Kidney glomerular epithelial cell (primary cell): ENCODE data around the gene UBAP2L.
"Not testable (repeated sequence)": the region's sequence is repeated elsewhere in the genome, so short reads cannot be mapped to it uniquely, and the experiment has no call there.

ENCODE experiments used
- DNase-seq: peaks from one replicate; lab custom pipeline; 2025; lab: John Stamatoyannopoulos, UW

The UBAP2L gene

DNA sequence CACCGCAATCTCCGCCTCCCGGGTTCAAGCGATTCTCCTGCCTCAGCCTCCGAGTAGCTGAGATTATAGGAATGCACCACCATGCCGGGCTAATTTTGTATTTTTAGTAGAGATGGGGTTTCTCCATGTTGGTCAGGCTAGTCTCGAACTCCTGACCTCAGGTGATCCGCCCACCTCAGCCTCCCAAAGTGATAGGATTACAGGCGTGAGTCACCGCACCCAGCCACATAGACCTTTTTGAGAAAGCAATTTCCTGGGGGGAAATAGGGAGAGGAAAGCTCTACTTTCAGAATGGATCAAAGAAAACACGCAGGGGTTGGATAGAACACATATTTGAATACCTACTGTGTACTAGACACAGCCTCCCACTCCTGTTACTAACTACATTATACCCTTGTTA, 15.0 kb upstream of the UBAP2L start:
- DNase-seq: not testable (repeated sequence)

DNA sequence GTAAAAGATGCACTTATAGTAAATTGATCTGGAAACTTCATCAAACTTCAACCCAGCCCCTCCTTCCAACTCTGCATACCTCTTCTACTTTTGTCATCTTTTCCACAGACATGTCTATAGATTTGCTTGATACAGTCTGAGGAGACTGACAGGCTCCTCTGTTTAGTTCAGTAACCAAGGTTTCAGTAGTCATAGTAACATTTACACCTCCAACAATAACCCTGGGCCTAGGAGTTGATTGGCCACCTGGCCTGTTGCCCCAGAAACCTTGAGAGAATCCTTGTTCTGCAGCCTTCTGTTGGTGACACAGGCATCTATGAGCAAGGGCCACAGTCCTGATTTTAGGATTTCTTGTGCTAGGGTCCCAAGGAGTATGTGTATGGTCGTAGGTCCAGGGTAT, 14.6 kb upstream of the UBAP2L start, which contains the start of gene CFAP141:
Gene CFAP141 (minus strand): TSS at position 138 of the 400 bp plus-strand sequence. CDS start 26 bp downstream, at position 112.
- no peak for DNase-seq

GRCh38 chr1:154207262-154207661, 13.5 kb upstream of the UBAP2L start:
- no peak for DNase-seq

GRCh38 chr1:154208677-154209388, 11.9 kb upstream of the UBAP2L start:
- DNase-seq: no peak

GRCh38 chr1:154212083-154212482, 8.7 kb upstream of the UBAP2L start:
- DNase-seq: no peak

GRCh38 chr1:154213274-154213673, 7.5 kb upstream of the UBAP2L start:
- DNase-seq: peak; percentile 57

GRCh38 chr1:154218545-154218944, 2.2 kb upstream of the UBAP2L start:
- DNase-seq: no peak

GRCh38 chr1:154219541-154219940, 1.2 kb upstream of the UBAP2L start:
- peak; percentile 11 for DNase-seq

DNA sequence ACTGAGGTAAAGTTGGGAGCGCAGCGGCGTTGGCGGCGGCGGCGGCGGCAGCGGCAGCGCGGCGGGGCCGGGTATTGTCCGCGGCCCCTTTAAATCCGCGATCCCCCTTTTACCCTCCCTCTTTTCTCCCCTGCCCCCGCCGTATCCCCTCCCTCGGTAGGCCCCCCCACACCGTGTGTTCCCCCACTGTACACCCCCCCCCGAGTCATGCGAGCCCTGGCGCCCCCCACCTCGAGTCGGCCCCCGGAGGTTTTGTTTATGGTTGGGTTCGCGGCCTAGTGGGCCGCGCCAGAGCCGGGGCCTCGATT, 169 bp downstream of the UBAP2L start:
- no peak for DNase-seq

DNA sequence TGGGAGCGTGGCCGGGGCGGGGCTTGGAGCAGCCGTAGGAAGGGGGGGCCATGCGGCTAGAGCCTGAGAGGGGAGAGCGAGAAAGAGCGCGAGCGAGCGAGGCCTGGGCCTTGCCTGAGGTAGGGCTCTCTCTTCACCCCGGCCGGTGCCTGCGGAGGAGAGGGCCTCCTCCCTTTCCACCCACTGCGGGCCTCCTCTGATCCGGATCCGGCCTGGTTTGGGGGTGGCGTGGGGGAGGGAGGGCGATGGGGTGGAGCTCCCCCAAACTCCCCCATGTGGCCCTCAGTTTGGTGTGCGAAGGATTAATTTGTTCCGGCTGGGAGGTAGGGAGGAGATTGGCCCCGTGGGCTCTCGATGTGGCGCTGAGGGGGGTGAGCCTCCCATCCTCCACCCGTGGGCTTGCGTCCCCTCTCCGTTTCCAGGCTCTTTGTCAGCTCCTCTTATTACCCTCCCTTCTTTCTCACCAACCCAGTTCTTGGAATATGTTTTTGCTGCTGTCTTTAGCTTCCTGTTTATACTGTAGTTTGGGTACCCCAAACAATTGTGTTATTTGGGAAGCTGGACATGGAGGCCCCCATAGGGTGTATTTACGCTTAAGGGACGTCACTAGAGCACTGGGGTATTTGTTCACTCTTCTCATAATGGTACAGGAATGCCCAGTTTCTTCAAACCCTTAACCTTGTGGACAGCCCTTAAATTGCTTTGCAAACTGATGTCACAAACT, 685 bp downstream of the UBAP2L start:
- DNase-seq: no peak

- DNase-seq: no peak
These were observed 1.8 kb downstream of the UBAP2L start for GRCh38 chr1:154222518-154222917.

- DNase-seq: no peak
These were observed 2.2 kb downstream of the UBAP2L start for GRCh38 chr1:154222918-154223317.

GRCh38 chr1:154223621-154224020, 2.9 kb downstream of the UBAP2L start:
- no peak for DNase-seq

- no peak for DNase-seq
These were observed 4.6 kb downstream of the UBAP2L start for GRCh38 chr1:154225370-154225769.

- not testable (repeated sequence) for DNase-seq
These were observed 10.4 kb downstream of the UBAP2L start for GRCh38 chr1:154231112-154231511.

- DNase-seq: not testable (repeated sequence)
These were observed 12.4 kb downstream of the UBAP2L start for GRCh38 chr1:154233127-154233526.

DNA sequence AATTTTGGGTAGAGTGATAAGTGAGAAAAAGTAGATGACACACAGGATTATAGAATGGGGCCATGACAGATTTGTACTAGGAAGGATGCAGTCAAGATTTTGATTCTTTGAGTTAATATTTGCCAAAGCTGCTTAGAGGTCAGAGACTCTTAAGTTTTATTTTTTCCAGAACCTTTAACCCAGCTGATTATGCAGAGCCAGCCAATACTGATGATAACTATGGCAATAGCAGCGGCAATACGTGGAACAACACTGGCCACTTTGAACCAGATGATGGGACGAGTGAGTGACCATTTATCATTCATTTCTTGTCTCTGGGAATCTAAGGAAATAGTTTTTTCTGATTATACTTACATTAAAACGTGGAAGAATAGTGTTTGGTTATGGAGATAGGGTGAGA, 16.1 kb downstream of the UBAP2L start:
- no peak for DNase-seq

DNA sequence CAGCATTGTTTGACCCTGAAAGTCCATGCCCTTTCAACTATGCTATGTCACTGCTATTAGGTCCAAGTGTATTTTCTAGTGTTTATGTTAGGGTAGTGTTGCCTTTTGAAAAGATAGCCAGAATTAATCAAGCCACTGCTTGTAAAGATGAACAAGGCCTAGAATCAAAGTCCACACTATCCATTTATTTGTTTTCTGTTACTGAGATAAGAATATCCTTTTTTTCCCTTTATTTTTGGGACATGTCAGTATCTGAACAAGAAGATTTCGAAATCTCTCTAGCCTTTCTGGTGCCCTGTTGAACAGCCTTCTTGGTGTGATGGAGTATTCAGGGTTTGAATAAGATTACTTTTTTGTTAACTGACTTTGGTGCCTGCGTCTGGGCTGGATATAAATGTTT, 16.7 kb downstream of the UBAP2L start:
- no peak for DNase-seq

DNA sequence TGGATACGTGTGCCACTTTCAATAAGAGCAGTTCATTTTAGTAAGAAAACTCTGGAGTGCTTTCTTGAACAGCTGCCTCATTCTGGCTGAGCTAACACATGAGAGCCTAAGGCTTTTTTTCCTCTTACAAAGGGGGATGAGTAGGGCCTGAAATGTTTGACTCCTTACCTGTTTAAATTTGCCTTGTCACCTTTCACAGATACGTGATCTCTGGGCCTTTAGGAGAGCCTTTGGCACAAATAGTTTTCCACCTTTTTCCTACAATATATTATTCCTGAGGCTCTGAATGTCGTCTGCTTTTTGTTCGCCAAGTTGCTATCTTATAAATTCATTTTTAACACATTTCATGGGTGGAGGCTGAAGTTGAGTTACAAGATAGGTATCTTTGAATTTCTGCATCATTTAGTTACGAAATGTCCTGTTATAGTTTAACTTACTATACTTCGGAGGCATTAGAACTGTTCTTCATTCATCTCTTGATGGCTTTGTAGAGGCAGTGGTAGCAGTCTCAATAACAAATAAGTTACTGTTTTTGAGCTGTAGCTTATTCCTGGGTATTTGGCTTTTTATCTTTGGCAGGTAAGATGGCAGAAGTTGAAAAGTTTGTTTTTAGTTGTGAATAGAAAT, 17.2 kb downstream of the UBAP2L start:
- DNase-seq: no peak

- DNase-seq: no peak
These were observed 18.7 kb downstream of the UBAP2L start for GRCh38 chr1:154239491-154239890.

GRCh38 chr1:154240294-154240833, 19.6 kb downstream of the UBAP2L start:
- no peak for DNase-seq

DNA sequence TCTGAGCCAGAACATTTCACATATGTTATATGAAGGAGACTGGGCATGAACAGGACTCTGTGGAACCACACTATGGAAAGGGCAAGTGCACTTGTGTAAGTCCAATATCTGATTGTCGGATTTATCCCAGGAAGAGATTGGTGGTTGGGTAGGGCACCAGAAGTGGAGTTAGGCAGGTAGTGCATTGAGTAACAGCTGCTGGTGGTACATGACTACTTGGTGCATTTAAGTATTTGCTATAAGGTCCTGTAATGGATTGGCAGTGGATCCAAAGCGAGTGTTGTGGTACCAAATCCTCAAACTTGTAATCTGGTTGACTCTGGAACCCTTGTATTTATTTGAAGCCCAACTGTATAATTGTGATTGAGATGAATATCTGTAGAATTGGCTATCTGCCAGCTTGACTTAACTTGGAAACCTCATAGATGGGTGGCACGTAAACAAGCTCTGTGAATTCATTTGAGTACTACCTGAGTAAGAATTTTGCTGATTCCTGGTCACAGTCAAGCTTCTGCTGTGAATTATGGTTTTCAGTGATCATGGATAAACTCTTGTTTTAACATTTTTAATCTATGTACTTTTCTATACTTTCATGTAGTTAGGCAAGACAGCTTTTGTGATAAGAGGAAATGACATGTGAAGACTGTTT, 21.1 kb downstream of the UBAP2L start:
- no peak for DNase-seq
